Stimulated activated CD4-positive, alpha-beta T cell treated with anti-CD3 and anti-CD28 coated beads, Interleukin-2, amount 100 ng/mL, for 48 hours (primary cell): ENCODE data around the gene ATG2B.

Source experiments
- DNase-seq, 2 donors: peaks; one replicate each; pipeline ENCODE4 v3.0.0-alpha.2; 2020

Gene ATG2B

DNA sequence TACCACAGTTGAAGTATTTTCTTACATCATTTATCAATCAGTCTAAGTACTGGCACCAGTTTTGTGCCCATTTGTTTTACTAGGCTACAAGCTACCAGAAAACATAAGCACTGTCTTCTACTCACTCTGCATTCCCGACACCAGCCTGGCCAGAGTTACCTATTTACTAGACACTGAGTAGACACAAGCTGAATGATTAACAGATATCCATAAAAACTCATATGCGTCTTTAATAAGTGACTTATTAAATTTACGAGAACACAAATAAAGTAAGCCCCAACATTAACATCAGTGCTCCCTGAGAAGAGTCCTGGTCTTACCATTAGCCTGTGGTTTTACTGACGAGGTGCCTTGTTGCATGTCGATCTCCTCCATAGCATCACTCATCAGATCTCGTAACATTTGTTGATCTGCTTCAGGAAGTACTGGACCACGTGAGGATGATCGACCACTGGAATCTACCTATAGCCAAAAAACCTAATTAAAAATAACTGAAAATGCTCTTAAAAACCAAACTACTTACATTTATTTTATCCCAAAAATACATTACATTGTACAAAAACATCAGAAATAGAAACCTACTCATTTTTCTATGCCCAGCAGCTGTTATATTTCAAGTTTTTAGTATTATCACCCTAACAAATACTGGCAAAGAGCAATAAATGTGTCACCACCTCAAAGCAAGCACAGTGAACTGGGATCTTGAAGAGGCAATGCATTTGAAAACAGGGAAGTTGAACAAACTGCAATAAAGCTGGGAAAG is 53.8 kb downstream of the ATG2B start:
- no peak for DNase-seq

DNA sequence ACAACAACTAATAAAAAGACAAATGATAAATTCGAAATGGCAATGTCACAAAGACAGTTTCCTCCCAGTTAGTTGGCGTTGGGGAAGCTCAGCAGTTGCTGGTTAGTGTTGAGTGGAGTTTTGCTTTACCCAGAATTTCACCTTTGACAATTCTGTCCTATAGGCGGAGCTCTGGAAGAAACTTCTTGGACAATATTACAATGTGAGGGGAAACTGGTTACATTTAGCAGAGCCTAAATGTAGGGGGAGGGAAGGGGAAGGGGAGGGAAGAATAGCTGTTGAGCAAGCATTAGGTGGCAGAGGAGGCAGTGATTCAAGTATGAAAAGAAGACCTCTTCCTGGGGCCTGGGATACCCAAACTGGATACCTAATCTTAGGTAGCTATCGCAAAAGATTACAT is 55.7 kb downstream of the ATG2B start:
- no peak for DNase-seq

DNA sequence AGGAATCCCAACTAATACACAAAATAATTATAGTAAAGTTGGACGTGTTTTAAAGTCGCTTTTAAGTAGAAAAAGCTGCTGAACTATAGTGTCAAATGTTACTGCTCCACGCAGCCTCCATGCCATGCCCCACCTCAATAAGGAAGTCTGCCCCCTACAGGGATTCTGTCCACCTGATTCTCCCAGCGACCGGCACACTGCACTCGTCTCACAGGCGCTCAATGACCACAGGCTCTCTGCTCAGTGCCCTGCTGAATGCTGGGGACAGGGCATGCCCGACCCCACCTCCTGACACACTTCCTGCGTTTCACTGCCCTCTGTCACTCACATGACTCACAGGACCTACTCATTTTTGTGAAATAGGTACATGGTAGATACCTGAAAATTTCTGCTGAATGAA is 58.2 kb downstream of the ATG2B start:
- DNase-seq = no peak

DNA sequence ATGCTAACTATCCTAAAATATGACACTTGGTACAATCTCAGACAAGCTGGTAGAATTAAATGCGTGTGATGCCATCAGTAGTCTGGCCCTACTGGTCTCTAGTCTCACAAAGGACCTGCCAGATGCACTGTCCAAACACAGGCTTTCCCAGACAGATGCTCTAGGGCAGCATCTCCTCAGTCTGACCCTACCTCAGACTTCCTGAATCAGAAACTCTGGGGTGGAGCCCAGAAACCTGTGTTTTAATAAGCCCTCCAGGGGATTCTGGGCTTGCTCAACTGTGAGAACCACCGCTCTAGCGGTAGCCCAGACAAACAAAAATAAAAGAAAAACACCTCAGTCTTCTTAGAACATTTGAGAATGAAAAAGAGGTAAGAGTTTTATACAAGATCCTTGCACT is 59.2 kb downstream of the ATG2B start:
- DNase-seq = no peak

DNA sequence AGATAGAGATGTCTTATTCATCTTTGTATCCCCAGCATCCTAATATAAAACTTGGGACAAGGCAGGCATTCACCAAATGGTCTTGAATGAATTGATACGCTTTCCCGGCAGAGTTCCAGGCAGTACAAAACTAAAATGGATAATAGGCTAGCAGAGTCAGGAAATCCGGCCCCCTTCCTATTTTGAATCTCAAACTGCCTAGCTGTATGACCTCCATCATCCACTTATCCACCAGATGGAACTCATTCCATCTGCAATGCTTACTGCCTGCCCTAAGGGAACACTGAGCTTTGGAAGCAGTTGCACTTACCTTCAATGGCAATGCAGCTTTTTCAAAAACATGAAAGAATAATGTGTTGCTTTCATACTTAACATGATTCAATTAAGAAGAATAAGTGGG is 63.7 kb downstream of the ATG2B start:
- no peak for DNase-seq

DNA sequence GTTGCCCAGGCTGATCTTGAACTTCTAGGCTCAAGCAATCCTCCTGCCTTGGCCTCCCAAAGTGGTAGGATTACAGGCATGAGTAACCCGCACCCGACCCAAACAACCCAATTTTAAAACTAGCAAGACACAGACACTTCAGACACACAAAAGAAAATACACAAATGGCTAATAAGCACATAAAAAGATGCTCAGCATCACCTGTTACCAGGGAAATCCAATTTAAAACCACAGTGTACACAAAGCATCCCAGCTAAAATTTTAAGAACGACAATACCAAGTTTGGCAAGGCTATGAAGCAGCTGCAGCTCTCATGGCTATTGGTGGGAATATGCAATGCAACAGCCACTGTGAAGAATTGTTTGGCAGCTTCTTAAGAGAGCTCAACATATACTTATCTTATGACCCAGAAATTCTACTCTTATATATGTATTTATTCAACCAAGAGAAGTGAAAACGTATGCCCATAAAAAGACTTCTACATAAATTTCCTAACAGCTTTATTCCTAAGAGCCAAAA is 65.1 kb downstream of the ATG2B start:
- DNase-seq = no peak

DNA sequence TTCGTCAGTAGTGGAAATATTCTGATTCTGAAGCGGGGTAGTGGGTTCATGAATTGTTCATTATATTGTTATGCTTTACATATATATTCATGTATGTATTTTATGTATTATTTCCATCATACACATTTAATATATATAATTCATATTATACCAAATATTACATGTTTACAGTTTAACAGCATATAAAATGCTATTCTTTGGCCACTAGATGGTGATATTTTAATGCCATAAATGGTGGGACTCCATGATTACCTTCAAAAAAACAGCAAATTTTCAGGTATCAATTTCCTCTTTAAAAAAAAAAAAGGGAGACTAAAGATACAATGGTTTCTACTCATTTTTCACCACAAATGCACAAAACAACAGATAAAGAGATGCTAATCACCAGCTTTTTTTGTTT is 66.1 kb downstream of the ATG2B start:
- no peak for DNase-seq

DNA sequence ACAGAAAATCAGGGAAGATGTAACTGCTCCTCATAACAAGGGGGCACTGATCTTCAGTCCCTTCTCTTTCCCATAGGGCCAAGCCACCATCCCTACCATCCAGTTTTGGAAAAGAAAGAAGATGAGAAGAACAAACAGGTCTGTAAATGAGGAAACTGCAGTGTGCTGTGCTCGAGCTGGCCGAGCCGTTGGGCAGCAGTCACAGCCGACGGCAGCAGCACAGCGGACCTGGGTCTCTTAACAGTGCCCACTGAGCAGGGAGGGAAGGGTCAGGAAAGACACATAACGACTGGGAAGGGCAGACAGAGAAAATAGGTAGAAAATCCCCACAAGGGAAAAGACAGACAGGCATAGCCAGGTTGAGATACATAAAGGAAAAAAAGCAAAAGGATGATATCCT is 68.9 kb downstream of the ATG2B start:
- DNase-seq = no peak

DNA sequence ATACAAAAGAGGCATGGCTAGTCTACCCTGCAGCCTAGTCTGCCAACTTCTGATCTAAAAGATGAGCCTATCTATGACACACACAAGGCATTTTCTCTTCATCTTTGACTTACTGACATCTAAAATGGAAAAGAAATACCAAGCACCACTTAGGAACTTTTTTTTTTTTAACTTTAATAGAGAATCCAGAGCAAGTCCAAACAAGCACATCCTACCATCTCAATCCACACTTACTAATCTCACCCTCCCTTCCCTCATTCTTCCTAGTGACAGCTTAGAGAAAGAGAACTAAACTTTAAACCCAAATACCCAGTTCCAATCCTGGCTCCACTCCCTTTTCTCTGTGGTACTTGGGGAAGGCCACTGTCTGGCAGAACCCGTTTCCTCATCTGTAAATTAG is 75.3 kb downstream of the ATG2B start:
- DNase-seq = no peak

DNA sequence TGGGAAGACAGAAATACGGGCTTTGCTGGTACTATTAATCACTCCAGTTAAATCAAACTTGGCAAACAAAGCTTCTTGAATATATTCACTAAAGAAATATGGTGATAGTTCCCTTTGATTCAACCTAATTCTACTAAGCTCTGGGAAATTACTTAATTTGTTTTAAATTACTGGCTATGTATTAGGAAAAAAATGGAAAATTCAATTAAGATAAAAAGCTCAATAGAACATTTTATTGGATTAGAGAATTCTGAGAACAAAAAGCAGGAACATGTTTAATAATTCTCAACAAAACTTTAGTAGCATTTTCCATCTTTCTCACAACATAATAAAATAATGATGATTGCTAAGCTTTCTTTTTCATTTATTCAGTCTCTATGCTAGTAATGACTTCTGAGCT is 76.9 kb downstream of the ATG2B start:
- DNase-seq = no peak

DNA sequence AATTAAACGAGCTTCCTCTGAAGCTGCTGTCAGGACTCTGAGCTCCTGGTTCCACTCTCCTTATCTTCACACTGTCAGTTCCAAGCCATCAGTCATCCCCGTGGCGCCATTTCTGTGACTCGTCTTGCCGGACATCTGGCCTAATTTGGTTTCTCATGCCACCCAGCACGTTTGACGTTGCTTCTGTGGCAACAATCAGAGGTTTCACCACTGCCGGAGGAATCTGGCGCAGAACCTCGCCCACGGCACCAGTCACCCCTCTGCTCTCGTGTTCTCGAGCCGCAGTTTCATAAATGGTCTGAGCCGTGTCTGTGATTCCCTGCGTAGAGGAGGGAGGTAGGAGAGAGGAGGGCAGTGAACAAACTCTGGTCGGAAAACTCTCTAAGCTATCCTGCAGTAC is 77.5 kb downstream of the ATG2B start:
- DNase-seq = no peak

DNA sequence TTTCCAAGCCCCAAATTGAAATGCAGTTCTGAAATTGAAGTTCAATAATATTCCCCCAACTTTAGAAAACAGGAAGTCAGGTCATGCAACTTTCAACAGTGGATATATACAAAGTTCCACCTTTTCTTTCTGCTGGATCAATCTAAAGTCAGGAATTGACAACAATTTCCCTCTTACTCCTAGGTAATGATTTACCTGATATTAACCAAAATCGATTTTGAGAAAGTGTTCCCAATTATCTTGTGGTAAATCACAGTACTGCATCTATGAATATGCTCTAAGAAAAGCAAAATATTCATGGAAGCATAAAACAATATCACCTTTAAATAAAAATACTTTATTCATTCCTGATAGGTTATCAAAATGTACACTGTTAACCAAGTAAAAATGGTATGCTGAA is 78.7 kb downstream of the ATG2B start:
- DNase-seq = no peak

DNA sequence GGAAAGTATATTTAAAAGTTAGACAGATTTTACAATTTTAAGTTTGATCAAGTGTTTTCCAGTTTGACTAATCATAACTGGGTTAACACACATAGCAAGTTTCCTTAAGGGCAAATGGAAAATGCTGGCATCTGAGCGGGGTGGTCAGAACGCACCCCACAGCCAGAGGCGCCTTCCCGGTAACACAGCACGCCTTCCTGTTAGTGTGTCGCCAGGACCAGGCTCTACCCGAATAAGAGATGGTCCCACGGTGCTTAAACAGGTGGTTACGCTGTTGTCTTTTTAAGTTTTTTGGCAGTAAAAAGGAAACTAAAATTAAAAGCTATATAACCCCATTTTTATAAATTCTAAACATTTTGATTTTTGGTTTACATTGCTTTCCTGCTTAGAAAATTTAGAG is 79.1 kb downstream of the ATG2B start:
- DNase-seq = no peak

DNA sequence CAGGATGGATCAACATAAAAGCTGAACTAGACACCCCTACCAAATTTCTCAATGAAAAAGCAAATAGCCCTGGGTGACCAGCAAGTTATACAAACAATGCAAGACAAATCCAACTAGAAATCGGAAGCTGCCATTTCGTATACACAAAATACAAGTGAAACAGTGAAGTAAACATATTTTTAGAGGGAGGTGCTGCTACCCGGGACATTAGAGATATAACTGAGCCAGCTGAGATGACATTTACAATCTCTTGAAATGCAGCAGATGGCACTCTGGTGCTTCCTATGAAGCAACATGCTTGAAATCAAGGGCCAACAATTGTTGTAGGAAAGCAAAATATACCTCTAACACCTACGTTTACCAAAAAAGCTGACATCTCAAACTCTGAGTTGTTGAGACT is 81.7 kb downstream of the ATG2B start:
- no peak for DNase-seq

DNA sequence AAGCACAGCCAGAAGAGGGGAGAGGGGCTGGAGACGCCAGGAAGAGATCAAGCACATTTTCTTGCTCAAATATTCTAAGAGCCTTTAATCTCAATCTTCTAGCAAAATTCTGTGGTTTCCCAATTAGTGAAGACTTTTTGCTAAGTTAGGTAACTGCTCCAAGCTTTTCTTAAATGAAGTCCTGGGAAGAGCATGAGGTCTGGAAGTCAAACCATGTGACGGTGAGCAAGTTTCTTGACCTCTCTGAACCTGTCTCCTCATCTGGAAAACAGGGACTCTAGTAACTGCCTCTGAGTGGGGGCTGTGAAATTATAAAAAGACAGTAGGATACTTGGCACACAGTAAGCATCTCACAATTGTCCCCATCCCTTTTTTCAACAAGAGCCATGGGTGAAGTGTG is 83.0 kb downstream of the ATG2B start:
- no peak for DNase-seq

DNA sequence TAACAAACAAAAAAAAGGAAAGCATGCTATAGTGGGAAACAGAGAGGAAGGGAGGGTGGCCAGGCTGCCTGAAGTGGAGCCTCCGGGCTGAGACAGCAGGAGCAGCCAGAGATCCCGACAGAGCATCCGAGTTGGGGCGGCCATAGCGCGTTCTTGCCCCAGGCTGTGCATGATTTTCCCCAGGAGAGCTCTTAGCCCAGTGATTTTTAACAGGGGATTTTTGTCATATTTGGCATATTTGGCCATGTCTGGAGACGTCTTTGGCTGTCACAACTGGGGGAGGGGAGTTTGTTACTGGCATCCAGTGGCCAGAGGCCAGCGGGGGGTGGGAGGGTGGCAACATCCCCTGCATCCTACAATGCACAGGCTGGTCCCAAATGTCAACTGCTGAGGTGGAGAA is 83.6 kb downstream of the ATG2B start:
- no peak for DNase-seq

DNA sequence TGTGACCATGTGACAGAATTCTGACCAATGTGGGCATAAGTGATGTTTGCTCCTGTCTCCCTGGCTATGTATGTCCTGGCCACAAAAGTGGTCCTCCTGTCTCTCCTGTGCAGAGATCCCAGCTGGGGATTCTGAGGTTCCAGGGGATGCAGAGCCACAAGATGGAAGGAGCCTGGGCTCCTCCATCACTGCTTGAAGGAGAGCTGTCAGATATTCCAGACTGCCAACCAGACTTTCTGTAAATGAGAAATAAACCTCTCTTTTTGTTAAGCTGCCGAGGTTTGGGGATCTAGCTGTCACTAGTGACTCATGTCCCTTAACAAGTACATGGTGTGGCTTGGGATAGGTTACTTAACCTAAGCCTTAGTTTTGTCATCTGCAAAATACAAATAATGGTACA is 85.3 kb downstream of the ATG2B start:
- no peak for DNase-seq

DNA sequence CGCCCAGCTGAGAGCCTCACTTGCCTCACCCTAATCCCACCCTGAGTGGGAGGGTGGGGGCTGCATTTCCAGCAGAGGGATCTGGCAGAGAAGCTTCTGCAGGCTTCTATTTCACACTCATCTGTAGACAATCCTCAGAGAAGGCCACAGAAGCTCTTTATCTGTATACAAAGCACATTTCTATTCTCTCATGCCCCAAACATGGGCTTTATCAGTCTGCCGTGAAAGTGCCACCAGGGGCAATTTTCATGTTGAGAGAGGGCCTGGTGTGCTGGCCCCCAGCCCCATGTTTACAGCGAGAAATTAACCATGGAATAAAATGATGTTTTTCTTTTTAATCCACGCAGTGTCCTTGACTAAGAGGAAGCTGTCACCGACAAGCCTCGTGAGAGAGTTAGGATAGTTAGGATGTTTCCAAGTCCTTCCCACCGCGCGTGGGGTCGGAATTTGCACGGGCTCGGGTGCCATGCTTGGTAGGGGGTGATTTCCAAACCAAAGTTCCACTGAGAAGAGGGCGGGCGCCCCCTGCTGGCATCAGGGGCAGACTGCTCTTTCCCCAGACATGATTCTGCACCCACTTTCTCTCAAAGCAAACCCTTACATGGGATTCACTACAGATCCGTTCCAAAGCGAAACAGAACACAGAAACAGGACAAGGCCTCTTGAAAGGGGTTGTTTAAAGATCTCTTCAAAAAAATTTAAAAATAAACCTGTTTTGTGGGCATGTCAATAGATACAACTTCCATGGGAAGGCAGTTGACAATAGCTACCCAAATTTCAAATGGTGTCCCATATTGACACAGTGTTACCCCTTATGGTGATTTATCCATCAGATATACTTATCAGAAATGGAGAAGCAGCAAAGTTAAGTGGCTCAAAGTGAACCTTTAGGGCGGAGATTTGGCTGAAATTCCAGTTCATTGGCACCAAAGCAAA is 87.7 kb downstream of the ATG2B start:
- peak; percentile 73 to 75 for DNase-seq

DNA sequence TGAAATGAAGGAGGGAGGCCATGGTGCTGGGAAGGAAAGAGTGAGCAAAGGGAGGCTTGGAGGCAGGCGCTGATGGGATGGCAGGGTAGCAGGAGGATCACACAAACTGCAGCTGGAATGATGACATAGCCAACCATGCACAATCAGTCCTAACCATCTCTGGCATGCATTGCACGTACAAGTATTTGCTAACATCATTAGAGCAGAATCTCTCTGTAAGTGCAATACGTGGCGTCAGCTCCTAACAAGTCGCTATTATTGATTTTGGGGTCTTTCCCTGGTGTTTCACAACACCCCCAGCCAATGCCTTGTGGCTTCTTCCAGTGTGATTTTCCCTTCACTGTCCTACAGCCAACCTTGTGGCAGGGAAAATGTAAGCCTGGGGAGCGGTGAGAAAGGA is 88.6 kb downstream of the ATG2B start:
- no peak for DNase-seq

DNA sequence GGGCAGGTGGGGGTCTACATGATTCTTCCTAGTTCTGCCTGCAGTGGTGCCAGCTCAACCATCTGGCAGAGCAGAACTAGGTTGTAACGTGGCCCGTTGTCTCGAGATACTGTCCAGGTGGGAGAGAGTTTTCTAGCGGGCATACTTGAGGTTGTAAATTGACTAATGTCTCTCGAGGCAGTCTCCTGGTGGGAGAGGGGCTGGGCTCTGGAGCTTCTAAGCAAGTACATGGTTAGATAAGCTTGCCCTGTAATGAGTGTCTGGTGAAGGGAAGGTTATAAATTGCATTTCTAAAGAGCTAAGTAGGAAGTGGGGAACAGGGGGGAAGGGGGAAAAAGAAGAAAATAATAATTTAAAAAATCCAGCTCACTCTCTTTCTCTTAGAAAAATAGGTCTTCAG is 89.0 kb downstream of the ATG2B start:
- no peak for DNase-seq

DNA sequence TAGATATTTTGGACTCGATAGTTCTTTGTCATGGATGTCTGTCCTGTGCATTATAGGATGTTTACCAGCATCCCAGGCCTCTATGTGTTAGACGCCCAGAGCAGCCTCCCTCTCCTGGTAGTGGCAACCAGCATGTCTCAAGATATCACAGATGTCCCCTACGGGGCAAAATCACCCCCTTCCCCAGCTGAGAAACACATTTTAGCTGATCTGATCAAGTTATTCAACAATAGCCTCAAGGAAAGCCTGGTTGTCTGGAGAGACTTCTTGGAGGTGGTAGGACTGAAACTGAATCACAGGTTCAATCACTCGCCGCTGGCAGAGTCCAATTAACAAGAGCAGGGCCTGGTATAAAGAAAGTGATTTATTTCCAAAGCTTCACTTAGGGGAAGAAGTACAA is 89.5 kb downstream of the ATG2B start:
- no peak for DNase-seq

DNA sequence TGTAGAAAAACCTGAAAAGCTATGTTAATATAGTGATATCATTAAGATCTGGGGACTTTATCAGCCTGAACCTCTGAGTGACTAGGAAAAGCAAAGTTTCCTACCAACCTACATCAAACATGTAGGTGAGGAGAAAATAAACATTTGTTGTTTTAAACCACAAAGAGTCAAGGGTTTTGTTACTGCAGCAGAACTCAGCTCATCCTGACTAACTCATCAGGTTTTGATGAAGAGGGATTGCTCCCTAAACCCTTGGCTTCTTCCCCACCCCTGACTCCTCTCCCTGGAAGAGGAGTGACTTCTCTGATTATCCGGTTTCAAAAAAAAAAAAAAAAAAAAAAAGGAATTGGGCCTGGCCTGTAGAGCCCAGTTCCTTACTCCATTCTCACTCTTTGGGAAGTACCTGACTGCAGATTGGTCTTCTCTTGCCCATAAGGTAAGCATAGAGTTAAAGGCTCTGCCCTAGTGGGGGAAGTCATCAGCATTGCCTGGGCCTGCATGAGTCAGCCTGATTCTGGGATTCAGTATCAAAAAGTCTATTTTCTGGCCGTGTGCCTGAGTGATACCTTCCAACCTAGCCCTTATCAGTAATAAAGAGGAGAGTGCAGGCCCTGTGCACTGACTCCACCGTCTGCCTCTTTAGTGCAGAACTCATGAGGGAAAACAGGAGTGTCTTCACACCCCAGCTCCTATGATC is 90.2 kb downstream of the ATG2B start:
- DNase-seq = no peak

DNA sequence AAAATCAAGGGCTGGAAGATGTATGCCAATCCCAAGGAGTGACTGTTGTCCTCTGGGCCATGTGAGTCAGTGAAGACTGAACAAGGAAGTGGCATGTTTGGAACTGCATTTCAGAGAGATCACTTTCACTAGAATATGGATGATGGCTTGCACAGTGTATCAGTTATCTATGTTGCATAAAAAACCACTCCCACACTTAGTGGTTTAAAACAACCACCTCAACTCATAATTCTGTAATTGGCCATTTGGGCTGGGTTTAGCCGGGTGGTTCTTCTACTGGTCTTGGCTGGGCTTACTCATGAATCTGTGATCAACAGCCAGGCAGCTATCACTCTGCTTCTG is 91.7 kb downstream of the ATG2B start:
- no peak for DNase-seq
